Parathyroid adenoma (tissue), 2 donors: Measurements from ENCODE around the gene ARNT2.

Experiments used
- H2AFZ ChIP-seq: fragments of 300-600 bp; sonication (generic); one replicate; pipeline ENCODE4 v1.7.0; 2017; ENCODE audit warnings: antibody characterized with exemption, mild to moderate bottlenecking
- H3K27ac ChIP-seq: fragments of 300-600 bp; sonication (generic); one replicate; pipeline ENCODE4 v1.7.0; 2017
- H3K27me3 ChIP-seq: fragments of 300-600 bp; sonication (generic); one replicate; pipeline ENCODE4 v1.7.0; 2017; ENCODE audit warnings: low read length; ENCODE audit not compliant: control insufficient read depth, insufficient read depth
- H3K36me3 ChIP-seq: fragments of 300-600 bp; sonication (generic); one replicate; pipeline ENCODE4 v1.7.0; 2017; ENCODE audit warnings: low read length; ENCODE audit not compliant: control insufficient read depth, insufficient read depth
- H3K4me1 ChIP-seq: fragments of 300-600 bp; sonication (generic); one replicate; pipeline ENCODE4 v1.7.0; 2017; ENCODE audit warnings: control low read depth
- H3K4me2 ChIP-seq: fragments of 300-600 bp; sonication (generic); one replicate; pipeline ENCODE4 v1.7.0; 2017; ENCODE audit warnings: low read length
- H3K4me3 ChIP-seq: fragments of 300-600 bp; sonication (generic); one replicate; pipeline ENCODE4 v1.7.0; 2017; ENCODE audit warnings: low read depth, low read length
- H3K79me2 ChIP-seq: fragments of 300-600 bp; sonication (generic); one replicate; pipeline ENCODE4 v1.7.0; 2017; ENCODE audit warnings: control low read depth
- H3K9ac ChIP-seq: fragments of 300-600 bp; sonication (generic); one replicate; pipeline ENCODE4 v1.7.0; 2017; ENCODE audit warnings: mild to moderate bottlenecking
- H3K9me3 ChIP-seq: fragments of 300-600 bp; sonication (generic); one replicate; pipeline ENCODE4 v1.7.0; 2017; ENCODE audit warnings: low read length; ENCODE audit not compliant: control insufficient read depth
- CTCF ChIP-seq: fragments of 300-600 bp; sonication (generic); IDR thresholded peaks from one replicate; pipeline ENCODE4 v1.7.0; 2017; ENCODE audit warnings: antibody characterized with exemption, mild to moderate bottlenecking
- donor health status: primary hyperparathyroidism.

The ARNT2 gene

GRCh38 chr15:80420658-80421057 lies 16.5 kb downstream of the ARNT2 start:
- no peak overlapping the region for H3K4me3 ChIP-seq
- H3K9ac ChIP-seq: no peak overlapping the region
- no peaks in the 10 kb centered on the region for H3K27me3 ChIP-seq
- no peak for TF ChIP-seq CTCF
- H3K9me3 ChIP-seq: no peaks in the 10 kb centered on the region
- H2AFZ ChIP-seq: no peak overlapping the region
- no peaks in the 10 kb centered on the region for H3K4me1 ChIP-seq
- no peak overlapping the region for H3K27ac ChIP-seq
- no peak overlapping the region for H3K4me2 ChIP-seq
- H3K36me3 ChIP-seq: no peaks in the 10 kb centered on the region
- H3K79me2 ChIP-seq: no peaks in the 10 kb centered on the region

GRCh38 chr15:80423215-80423614 lies 19.0 kb downstream of the ARNT2 start:
- no peaks in the 10 kb centered on the region for H3K4me1 ChIP-seq
- no peaks in the 10 kb centered on the region for H3K79me2 ChIP-seq
- no peak overlapping the region for H3K27ac ChIP-seq

GRCh38 chr15:80424381-80424780 lies 20.2 kb downstream of the ARNT2 start:
- Histone ChIP-seq H2AFZ (no peak overlapping the region), H3K27ac (no peak overlapping the region), H3K79me2 (no peaks in the 10 kb centered on the region), H3K9me3 (no peaks in the 10 kb centered on the region), H3K36me3 (no peaks in the 10 kb centered on the region), H3K27me3 (no peaks in the 10 kb centered on the region), H3K4me2 (no peak overlapping the region), H3K4me3 (no peak overlapping the region), H3K9ac (no peak overlapping the region), H3K4me1 (no peaks in the 10 kb centered on the region)
- no peak for TF ChIP-seq CTCF

More at GRCh38 chr15:80423215-80423614, 19.0 kb downstream of the ARNT2 start:
- H3K4me2 ChIP-seq: no peak overlapping the region
- no peak overlapping the region for H3K9ac ChIP-seq
- H3K36me3 ChIP-seq: no peaks in the 10 kb centered on the region
- H3K4me3 ChIP-seq: no peak overlapping the region
- no peak overlapping the region for H2AFZ ChIP-seq
- TF ChIP-seq CTCF: no peak
- H3K9me3 ChIP-seq: no peaks in the 10 kb centered on the region
- H3K27me3 ChIP-seq: no peaks in the 10 kb centered on the region

GRCh38 chr15:80426316-80426715 lies 22.1 kb downstream of the ARNT2 start:
- Histone ChIP-seq H2AFZ (no peak overlapping the region), H3K27ac (no peak overlapping the region), H3K9ac (no peak overlapping the region), H3K4me3 (no peak overlapping the region), H3K27me3 (no peaks in the 10 kb centered on the region), H3K9me3 (no peaks in the 10 kb centered on the region), H3K36me3 (no peaks in the 10 kb centered on the region), H3K79me2 (no peaks in the 10 kb centered on the region), H3K4me2 (no peak overlapping the region), H3K4me1 (no peaks in the 10 kb centered on the region)
- TF ChIP-seq CTCF: no peak

- Histone ChIP-seq H3K36me3 (no peaks in the 10 kb centered on the region), H3K27ac (no peak overlapping the region), H3K27me3 (no peaks in the 10 kb centered on the region), H3K4me2 (no peak overlapping the region), H3K79me2 (no peaks in the 10 kb centered on the region), H2AFZ (no peak overlapping the region), H3K4me3 (no peak overlapping the region), H3K4me1 (no peaks in the 10 kb centered on the region), H3K9ac (no peak overlapping the region), H3K9me3 (no peaks in the 10 kb centered on the region)
- no peak for TF ChIP-seq CTCF
These were observed 25.8 kb downstream of the ARNT2 start for GRCh38 chr15:80429964-80430363.
